Right lobe of liver (tissue), 6 donors: ENCODE measurements around the gene PDXP. TPM values are rescaled to one million over a fixed set of nuclear protein-coding genes. Genes with fewer than 3 reads are reported as not detected.

Experiments
- ATAC-seq, 4 donors: fragments of 200-7000 bp; cut with Tn5 transposase; one replicate each; pipeline ENCODE4 v1.9.1; 2020; ENCODE audit warnings: mild to moderate bottlenecking in 4 of 4, moderate library complexity in 4 of 4
- DNase-seq, 3 donors: peaks; one replicate each; pipeline ENCODE4 v3.0.0-alpha.2; 2020
- H3K27ac ChIP-seq, 3 donors: fragments of 200-600 bp; one replicate each; pipeline ENCODE4 v1.8.0; 2022
- H3K27me3 ChIP-seq, 2 donors: fragments of 200-600 bp; one replicate each; pipeline ENCODE4 v1.8.0; 2022
- H3K36me3 ChIP-seq, 4 donors: fragments of 200-600 bp; sonication (generic) in 1 of 4; one replicate each; pipeline versions ENCODE4 v1.5.1 to v1.8.0; 2017 to 2022; ENCODE audit warnings: control low read depth in 1 of 4
- H3K4me1 ChIP-seq, 4 donors: fragments of 200-600 bp; sonication (generic) in 1 of 4; one replicate each; pipeline versions ENCODE4 v1.5.1 to v1.8.0; 2017 to 2022; ENCODE audit warnings: control low read depth in 1 of 4
- H3K4me3 ChIP-seq, 3 donors: fragments of 200-600 bp; one replicate each; pipeline ENCODE4 v1.8.0; 2022
- H3K9me3 ChIP-seq, 4 donors: fragments of 200-600 bp; sonication (generic) in 1 of 4; one replicate each; pipeline versions ENCODE4 v1.5.1 to v1.8.0; 2017 to 2022; ENCODE audit warnings: control low read depth in 1 of 4
- CTCF ChIP-seq, 4 donors: fragments of 200-600 bp in 3 of 4; fragments of 450-650 bp in 1 of 4; IDR thresholded peaks; one replicate each; pipeline versions ENCODE4 v1.5.1 to v1.8.0; 2016 to 2022; ENCODE audit warnings: antibody characterized with exemption in 4 of 4, mild to moderate bottlenecking in 2 of 4
- POLR2A ChIP-seq: fragments of 450-650 bp; IDR thresholded peaks from one replicate; pipeline ENCODE4 v1.6.1; 2017; ENCODE audit warnings: antibody characterized with exemption, mild to moderate bottlenecking
- WGBS: methylation state at CpG from one replicate; pipeline ENCODE4 v1.1.6; 2018; ENCODE audit warnings: low coverage, low lambda C conversion rate; ENCODE audit not compliant: insufficient coverage; ENCODE audit errors: missing lambda C conversion rate; 5-methylcytosine and 5-hydroxymethylcytosine counted together
- intact Hi-C, 2 donors: fragments of 100-400 bp; cut with DNase I; formaldehyde crosslinking; loops; one replicate each; pipeline versions ENCODE4 v1.11.2 to v1.14.1; 2022
- total RNA-seq, 6 experiments: library from RNA; depleted of rRNA in 2 of 6; stranded (reverse); fragments of >200 nt in 2 of 6; fragmentation: NEBNext Ultra II Directional in 3 of 6; extraction: Animal tissue kit (Norgen Biotek cat#: 25700) in 3 of 6; gene quantifications; one replicate each; pipeline versions ENCODE4 v1.1.0 to v1.2.4, GENCODE V29; 2016 to 2023
- donor health status: DM: no; HTN: yes; CAD: no.
- donor health status: DM: no; HTN: no; CAD: no.
- donor health status: DM: no; HTN: no; CAD: no.
- donor health status: DM: no; HTN: yes; CAD: no.
- donor health status: DM: no; HTN: yes; CAD: no.

The PDXP gene
- total RNA-seq, 6 experiments from 2014 or later, result 15.7 to 63.4 (median 34.4) TPM

- Histone ChIP-seq H3K9me3 (no peaks in the 10 kb centered on the region), H3K36me3 (peaks cover 0 to 5% (median 1%) of the 10 kb centered on the region in 4 donors), H3K27ac (no peak overlapping the region), H3K4me1 (peaks cover 2 to 63% (median 32%) of the 10 kb centered on the region in 4 donors), H3K27me3 (no peaks in the 10 kb centered on the region), H3K4me3 (no peak overlapping the region)
- intact Hi-C loops, result loop anchor here in 1 of 2 donors (10.0 kb wide), 1 partner anchor 45 kb away; the partner anchor contains the start of gene LGALS1
- ATAC-seq (no peak), DNase-seq (peak in 1 of 3 donors; percentile 17)
- no peak for TF ChIP-seq POLR2A
- no peak for TF ChIP-seq CTCF (IDR thresholded peaks at IDR 0.05)
- WGBS, result no CpG with 5 or more reads among the region's 10 CpGs
Measured at GRCh38 chr22:37629928-37630327, 28.6 kb upstream of the PDXP start.

GRCh38 chr22:37630839-37631435, 27.6 kb upstream of the PDXP start:
- Histone ChIP-seq H3K36me3 (peaks cover 0 to 5% (median 1%) of the 10 kb centered on the region in 4 donors), H3K9me3 (no peaks in the 10 kb centered on the region), H3K27me3 (no peaks in the 10 kb centered on the region), H3K4me3 (no peak overlapping the region), H3K4me1 (peaks cover 0 to 53% (median 27%) of the 10 kb centered on the region in 4 donors), H3K27ac (peak overlapping the region; percentile 26 to 59 (median 47))
- TF ChIP-seq CTCF (IDR thresholded peaks at IDR 0.05) (no peak), POLR2A (no peak)
- intact Hi-C loops, result no loop called here
- DNase-seq, result peak in 2 of 3 donors; percentile 23 to 46
- 86% methylated on average over 5 of the region's 9 CpGs for whole genome bisulfite sequencing
- ATAC-seq, result no peak

DNA sequence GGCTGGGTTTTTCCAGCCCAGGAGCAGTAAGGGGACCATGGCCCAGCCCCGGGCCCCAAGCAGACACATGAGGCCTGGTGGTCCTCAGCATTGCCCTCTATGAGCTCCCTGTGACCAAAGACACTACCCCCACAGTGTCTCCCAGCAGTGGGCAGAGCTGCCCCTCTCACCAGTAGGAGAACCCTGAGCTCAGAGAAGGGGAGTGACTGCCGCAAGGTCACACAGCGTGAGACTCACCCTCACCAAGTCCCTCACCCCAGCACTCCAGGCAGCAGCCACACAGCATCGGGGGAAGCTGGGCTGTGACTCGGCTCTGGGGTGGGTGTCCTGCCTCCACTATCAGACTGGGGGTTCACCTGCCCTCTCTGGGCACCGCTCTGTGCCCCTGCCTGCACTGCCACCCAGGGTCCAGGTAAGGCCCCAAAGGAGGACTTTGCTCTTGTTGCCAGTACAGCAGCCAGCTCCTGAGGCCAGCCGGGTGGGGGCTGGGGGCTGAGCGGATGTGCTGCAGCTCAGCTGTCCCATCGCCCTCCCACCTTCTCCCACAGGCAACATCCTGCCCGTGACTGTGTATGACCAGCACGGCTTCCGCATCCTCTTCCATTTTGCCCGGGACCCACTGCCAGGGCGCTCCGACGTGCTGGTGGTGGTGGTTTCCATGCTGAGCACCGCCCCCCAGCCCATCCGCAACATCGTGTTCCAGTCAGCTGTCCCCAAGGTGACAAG, 26.9 kb upstream of the PDXP start:
- H3K4me3 ChIP-seq, result no peak overlapping the region
- TF ChIP-seq CTCF (IDR thresholded peaks at IDR 0.05) (no peak), POLR2A (no peak)
- no peaks in the 10 kb centered on the region for H3K9me3 ChIP-seq
- DNase-seq (peak in 1 of 3 donors; percentile 55), ATAC-seq (peak; percentile 23 to 56 (median 44))
- 37% methylated on average over 2 of the region's 19 CpGs for WGBS
- no peaks in the 10 kb centered on the region for H3K27me3 ChIP-seq
- peak overlapping the region; percentile 26 to 59 (median 47) for H3K27ac ChIP-seq
- H3K36me3 ChIP-seq, result peaks cover 0 to 5% (median 1%) of the 10 kb centered on the region in 4 donors
- intact Hi-C loops, result no loop called here
- H3K4me1 ChIP-seq, result peaks cover 0 to 47% (median 21%) of the 10 kb centered on the region in 4 donors

- intact Hi-C loops, result no loop called here
- H3K27ac ChIP-seq, result peak overlapping the region; percentile 28 to 82 (median 70)
- peaks cover 0 to 40% (median 16%) of the 10 kb centered on the region in 4 donors for H3K4me1 ChIP-seq
- no peak for TF ChIP-seq CTCF (IDR thresholded peaks at IDR 0.05)
- no peak for TF ChIP-seq POLR2A
- ATAC-seq (no peak), DNase-seq (peak in 2 of 3 donors; percentile 26 to 46)
- no peaks in the 10 kb centered on the region for H3K27me3 ChIP-seq
- no peaks in the 10 kb centered on the region for H3K9me3 ChIP-seq
- no peak overlapping the region for H3K4me3 ChIP-seq
- WGBS, result 82% methylated on average over 5 of the region's 14 CpGs
- H3K36me3 ChIP-seq, result peaks cover 0 to 5% (median 1%) of the 10 kb centered on the region in 4 donors
Measured at GRCh38 chr22:37632174-37633088, 26.1 kb upstream of the PDXP start.
